CD4-positive, alpha-beta T cell (primary cell): ENCODE results near the gene FNDC3B. TPM values are rescaled to one million over a fixed set of nuclear protein-coding genes. Genes with fewer than 3 reads are reported as not detected.

ENCODE experiments used
- ATAC-seq: fragments of 200-7000 bp; cut with Tn5 transposase; one replicate; pipeline ENCODE4 v1.10.0; 2022; ENCODE audit warnings: mild to moderate bottlenecking; ENCODE audit not compliant: poor library complexity
- CTCF ChIA-PET: fragments of 350-600 bp; sonication (Branson Sonifier 250); formaldehyde crosslinking; loops from one replicate; lab custom pipeline; 2021; ENCODE audit warnings: antibody characterized with exemption, inconsistent platforms; lab: Charles Lee
- POLR2A ChIA-PET: fragments of 350-600 bp; sonication (Branson Sonifier 250); formaldehyde crosslinking; loops from one replicate; lab custom pipeline; 2021; ENCODE audit warnings: antibody characterized with exemption, inconsistent platforms; lab: Charles Lee
- DNase-seq, 14 experiments: peaks; one replicate each; pipeline ENCODE4 v3.0.0-alpha.2; 2013 to 2020; ENCODE audit warnings: mixed read lengths in 2 of 14
- H3K27ac ChIP-seq, 2 donors: one replicate each; pipeline versions ENCODE4 v1.5.1 to v1.7.0; 2013; ENCODE audit warnings: low read length in 2 of 2, low read depth in 1 of 2, mild to moderate bottlenecking in 1 of 2
- H3K27me3 ChIP-seq, 2 experiments: 1 replicate in 1 of 2; 2 replicates in 1 of 2; pipeline versions ENCODE4 v1.6.1 to v1.7.0; 2013; ENCODE audit warnings: low read length in 2 of 2, control low read depth in 1 of 2, mild to moderate bottlenecking in 1 of 2, moderate library complexity in 1 of 2; ENCODE audit not compliant: insufficient read depth in 2 of 2, control insufficient read depth in 1 of 2
- H3K36me3 ChIP-seq: one replicate; pipeline ENCODE4 v1.6.1; 2013; ENCODE audit warnings: low read length, control low read depth; ENCODE audit not compliant: insufficient read depth
- H3K4me1 ChIP-seq: one replicate; pipeline ENCODE4 v1.6.1; 2013; ENCODE audit warnings: low read length, control low read depth; ENCODE audit not compliant: insufficient read depth
- H3K4me3 ChIP-seq: one replicate; pipeline ENCODE4 v1.5.1; 2013; ENCODE audit warnings: mild to moderate bottlenecking, low read length, moderate library complexity
- H3K9me3 ChIP-seq, 2 experiments: 1 replicate in 1 of 2; 2 replicates in 1 of 2; pipeline versions ENCODE4 v1.6.1 to v1.7.0; 2013; ENCODE audit warnings: low read length in 2 of 2, mild to moderate bottlenecking in 2 of 2, control low read depth in 1 of 2, moderate library complexity in 1 of 2; ENCODE audit not compliant: control insufficient read depth in 1 of 2, insufficient read depth in 1 of 2
- H3K27ac Mint-ChIP-seq: one replicate; pipeline ENCODE4 v1.8.0; 2020; ENCODE audit warnings: mixed read lengths
- H3K27me3 Mint-ChIP-seq: one replicate; pipeline ENCODE4 v1.8.0; 2021; ENCODE audit warnings: mixed read lengths
- H3K36me3 Mint-ChIP-seq: one replicate; pipeline ENCODE4 v1.8.0; 2021; ENCODE audit warnings: low read depth, mixed read lengths
- H3K4me1 Mint-ChIP-seq: one replicate; pipeline ENCODE4 v1.8.0; 2021; ENCODE audit warnings: low read depth, mixed read lengths
- H3K4me3 Mint-ChIP-seq: one replicate; pipeline ENCODE4 v1.8.0; 2020; ENCODE audit warnings: mild to moderate bottlenecking, mixed read lengths
- H3K9me3 Mint-ChIP-seq: one replicate; pipeline ENCODE4 v1.8.0; 2020; ENCODE audit warnings: mixed read lengths
- intact Hi-C, 2 experiments: fragments of 100-400 bp; cut with DNase I in 1 of 2; cut with micrococcal nuclease in 1 of 2; formaldehyde crosslinking; loops; one replicate each; pipeline versions ENCODE4 v1.15.1 to v1.9.0; 2023 to 2025; cut with DNase I, micrococcal nuclease
- total RNA-seq, 174 experiments: library from RNA in 2 of 174; stranded (reverse) in 2 of 174; gene quantifications; one replicate each; pipeline ENCODE4 v1.2.3 and lab custom pipeline; 2021 to 2026
- TF ChIP-seq, protein P1 (sequence below): fragments of 200-600 bp; IDR thresholded peaks from one replicate; pipeline ENCODE4 v1.8.0; 2022; ENCODE audit warnings: antibody characterized with exemption, mild to moderate bottlenecking

FNDC3B gene
- total RNA-seq, 2 experiments from 2014 or later: 26.1 to 28.7 TPM

DNA sequence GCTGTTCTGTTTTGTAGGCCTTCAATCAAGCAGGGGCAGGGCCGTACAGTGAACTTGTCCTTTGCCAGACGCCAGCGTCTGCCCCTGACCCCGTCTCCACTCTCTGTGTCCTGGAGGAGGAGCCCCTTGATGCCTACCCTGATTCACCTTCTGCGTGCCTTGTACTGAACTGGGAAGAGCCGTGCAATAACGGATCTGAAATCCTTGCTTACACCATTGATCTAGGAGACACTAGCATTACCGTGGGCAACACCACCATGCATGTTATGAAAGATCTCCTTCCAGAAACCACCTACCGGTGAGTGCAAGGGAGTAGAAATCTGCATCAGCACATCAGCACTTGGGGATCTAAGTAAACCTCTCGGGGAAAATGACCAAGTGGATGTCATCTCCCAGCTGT lies 313.4 kb downstream of the FNDC3B start:
- no peaks in the 10 kb centered on the region for H3K4me1 Mint-ChIP-seq
- Histone ChIP-seq H3K9me3 (no peaks in the 10 kb centered on the region), H3K27ac (no peak overlapping the region), H3K4me1 (no peaks in the 10 kb centered on the region), H3K27me3 (no peaks in the 10 kb centered on the region), H3K36me3 (peaks cover 29% of the 10 kb centered on the region), H3K4me3 (no peak overlapping the region)
- no peak overlapping the region for H3K27ac Mint-ChIP-seq
- no peak overlapping the region for H3K4me3 Mint-ChIP-seq
- ChIA-PET CTCF (no interaction called here), POLR2A (no interaction called here)
- ATAC-seq (no peak), DNase-seq (no peak)
- intact Hi-C loops: no loop called here
- no peaks in the 10 kb centered on the region for H3K27me3 Mint-ChIP-seq
- TF ChIP-seq, protein P1, sequence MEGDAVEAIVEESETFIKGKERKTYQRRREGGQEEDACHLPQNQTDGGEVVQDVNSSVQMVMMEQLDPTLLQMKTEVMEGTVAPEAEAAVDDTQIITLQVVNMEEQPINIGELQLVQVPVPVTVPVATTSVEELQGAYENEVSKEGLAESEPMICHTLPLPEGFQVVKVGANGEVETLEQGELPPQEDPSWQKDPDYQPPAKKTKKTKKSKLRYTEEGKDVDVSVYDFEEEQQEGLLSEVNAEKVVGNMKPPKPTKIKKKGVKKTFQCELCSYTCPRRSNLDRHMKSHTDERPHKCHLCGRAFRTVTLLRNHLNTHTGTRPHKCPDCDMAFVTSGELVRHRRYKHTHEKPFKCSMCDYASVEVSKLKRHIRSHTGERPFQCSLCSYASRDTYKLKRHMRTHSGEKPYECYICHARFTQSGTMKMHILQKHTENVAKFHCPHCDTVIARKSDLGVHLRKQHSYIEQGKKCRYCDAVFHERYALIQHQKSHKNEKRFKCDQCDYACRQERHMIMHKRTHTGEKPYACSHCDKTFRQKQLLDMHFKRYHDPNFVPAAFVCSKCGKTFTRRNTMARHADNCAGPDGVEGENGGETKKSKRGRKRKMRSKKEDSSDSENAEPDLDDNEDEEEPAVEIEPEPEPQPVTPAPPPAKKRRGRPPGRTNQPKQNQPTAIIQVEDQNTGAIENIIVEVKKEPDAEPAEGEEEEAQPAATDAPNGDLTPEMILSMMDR: no peak
- peaks cover 82% of the 10 kb centered on the region for H3K36me3 Mint-ChIP-seq
- no peaks in the 10 kb centered on the region for H3K9me3 Mint-ChIP-seq

DNA sequence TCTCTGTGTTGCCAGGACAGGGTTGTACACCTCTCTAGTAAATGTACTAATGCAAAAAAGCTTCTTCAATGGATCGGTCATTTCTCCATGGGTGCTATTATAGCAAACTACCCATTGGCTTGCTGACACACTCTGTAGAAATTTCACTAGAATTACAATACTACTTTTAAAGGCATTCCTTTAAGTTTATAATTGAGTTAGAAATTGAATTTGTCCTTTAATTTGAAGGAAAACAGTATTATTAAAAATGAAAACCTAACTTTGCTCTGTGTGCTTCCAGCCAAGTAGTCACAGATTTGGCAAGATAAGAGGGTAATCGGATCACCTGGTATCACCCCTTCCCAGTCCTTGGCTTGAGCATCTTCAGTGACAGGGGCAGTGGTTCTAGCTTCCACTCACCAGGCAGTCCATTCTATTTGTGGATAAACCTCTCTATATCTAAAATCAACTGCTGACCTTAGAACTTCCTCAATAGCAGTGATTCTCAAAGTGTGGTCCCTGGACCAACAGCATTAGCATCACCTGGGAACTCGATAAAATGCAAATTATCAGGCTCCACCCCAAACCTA lies 315.6 kb downstream of the FNDC3B start:
- no peak overlapping the region for H3K27ac ChIP-seq
- H3K4me3 ChIP-seq: no peak overlapping the region
- H3K4me3 Mint-ChIP-seq: no peak overlapping the region
- H3K36me3 ChIP-seq: peaks cover 19% of the 10 kb centered on the region
- DNase-seq: no peak
- intact Hi-C loops: no loop called here
- ChIA-PET CTCF (no interaction called here), POLR2A (no interaction called here)
- no peaks in the 10 kb centered on the region for H3K4me1 ChIP-seq
- no peak for ATAC-seq
- H3K4me1 Mint-ChIP-seq: no peaks in the 10 kb centered on the region
- TF ChIP-seq, protein P1: no peak
- H3K27me3 Mint-ChIP-seq: no peaks in the 10 kb centered on the region
- H3K27ac Mint-ChIP-seq: no peak overlapping the region
- peaks cover 87% of the 10 kb centered on the region for H3K36me3 Mint-ChIP-seq
- no peaks in the 10 kb centered on the region for H3K9me3 ChIP-seq
- H3K9me3 Mint-ChIP-seq: no peaks in the 10 kb centered on the region
- H3K27me3 ChIP-seq: no peaks in the 10 kb centered on the region

DNA sequence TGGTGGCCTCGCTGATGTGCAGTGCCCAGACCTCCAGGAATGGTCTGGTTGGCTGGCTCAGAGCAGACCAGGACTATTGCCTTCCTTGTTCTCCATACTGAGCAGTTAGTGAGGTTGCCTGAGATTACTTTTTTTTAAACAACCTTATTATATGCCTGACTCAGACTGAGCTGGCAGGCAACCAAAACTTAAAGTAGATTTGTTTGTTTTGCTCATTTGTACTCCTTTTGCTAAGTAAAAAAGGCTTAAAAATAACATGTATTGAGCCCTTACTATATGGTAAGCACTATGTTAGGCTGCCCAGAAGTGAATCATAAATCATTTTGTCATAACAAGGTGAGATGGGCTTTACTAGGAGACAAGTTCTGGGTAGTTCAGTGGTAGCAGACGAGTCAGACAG lies 316.5 kb downstream of the FNDC3B start:
- H3K27ac Mint-ChIP-seq: no peak overlapping the region
- no peak for DNase-seq
- no peak overlapping the region for H3K4me3 Mint-ChIP-seq
- Histone ChIP-seq H3K9me3 (no peaks in the 10 kb centered on the region), H3K27me3 (no peaks in the 10 kb centered on the region), H3K36me3 (peaks cover 24% of the 10 kb centered on the region), H3K27ac (no peak overlapping the region), H3K4me3 (no peak overlapping the region), H3K4me1 (no peaks in the 10 kb centered on the region)
- TF ChIP-seq, protein P1: no peak
- ChIA-PET POLR2A (no interaction called here), CTCF (no interaction called here)
- H3K36me3 Mint-ChIP-seq: peaks cover 90% of the 10 kb centered on the region
- intact Hi-C loops: no loop called here
- no peaks in the 10 kb centered on the region for H3K27me3 Mint-ChIP-seq
- no peak for ATAC-seq
- peaks cover 2% of the 10 kb centered on the region for H3K9me3 Mint-ChIP-seq
- no peaks in the 10 kb centered on the region for H3K4me1 Mint-ChIP-seq
